ENCODE measurements around the gene GSTO2. TPM values are rescaled to one million over a fixed set of nuclear protein-coding genes. Genes with fewer than 3 reads are reported as not detected.

GSTO2 gene
- total RNA-seq, 1 donor from 2014 or later, result 8.5 TPM

GRCh38 chr10:104308439-104308903 is 39.5 kb downstream of the GSTO2 start:
- no peak for DNase-seq (ENCODE audit: low read depth)

DNA sequence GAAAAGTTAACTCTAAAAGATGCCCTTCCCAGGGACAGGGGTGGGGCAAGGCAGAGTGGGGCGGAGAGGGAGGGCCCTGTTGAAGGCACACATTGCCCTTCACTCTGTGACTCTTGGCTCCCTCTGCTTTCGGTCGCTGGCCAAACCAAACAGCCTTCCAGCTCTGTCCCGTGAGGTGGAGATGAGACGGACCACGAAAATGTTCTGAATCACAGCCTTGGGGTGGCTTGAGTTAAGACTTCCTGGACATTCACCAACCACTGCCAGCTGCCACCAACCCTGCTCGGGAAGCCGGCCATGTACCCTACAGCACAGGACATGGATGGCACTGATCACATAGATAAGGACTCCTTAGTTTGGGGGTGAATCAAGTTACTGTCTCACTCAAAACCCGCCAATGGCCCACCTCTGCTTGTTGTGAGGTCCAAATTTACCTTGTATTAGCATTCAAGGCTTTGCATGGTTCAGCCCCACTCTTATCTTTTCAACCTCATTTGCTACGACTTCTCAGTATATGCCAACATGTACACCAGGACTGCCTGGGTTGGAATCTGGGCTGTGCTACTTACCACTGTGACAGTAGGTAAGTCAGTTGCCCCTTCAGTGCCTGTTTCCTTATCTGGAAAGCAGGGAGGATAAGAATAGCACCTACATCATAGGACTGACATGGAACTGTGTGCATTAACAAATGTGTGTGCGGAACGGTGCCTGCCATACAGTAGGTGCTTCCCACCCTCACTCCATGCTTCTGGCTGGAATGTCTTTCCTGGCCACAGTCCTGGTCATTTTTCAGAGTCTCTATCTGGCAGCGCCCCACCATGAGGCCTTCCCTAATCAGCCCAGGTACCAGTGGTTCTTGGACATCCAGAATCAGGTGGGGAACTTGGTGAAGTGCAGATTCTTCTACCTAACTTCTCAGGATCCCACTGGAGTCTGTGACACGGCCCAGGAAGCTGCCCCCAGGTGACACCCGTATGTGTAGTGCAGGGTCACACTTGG is 41.3 kb downstream of the GSTO2 start:
- DNase-seq (ENCODE audit: low read depth), result peak; percentile 56

DNA sequence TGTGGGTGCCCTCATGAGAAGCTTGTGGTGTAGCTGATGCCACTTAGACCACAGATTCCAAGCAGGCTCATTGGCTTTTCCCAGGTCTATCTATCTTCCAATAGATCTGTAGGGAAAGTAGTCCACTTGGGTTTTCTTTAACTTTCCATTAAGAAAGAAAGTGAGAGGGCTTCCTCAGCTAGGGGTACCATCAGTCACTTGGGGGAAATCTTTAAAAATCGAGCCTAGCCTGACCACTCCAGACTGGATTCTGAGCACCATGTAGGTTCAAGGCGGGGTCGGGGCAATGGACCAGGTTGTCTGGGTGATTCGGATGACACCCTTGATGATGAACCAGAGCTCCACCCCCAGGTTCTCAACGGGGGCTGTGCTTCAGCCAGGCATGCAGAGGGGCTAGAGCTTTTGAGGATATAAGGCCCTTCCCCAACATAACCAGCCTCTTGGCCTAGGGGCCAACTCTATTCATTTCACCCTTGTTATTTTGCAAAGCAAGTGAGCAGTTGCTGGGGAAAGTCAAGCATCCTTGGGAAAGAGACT is 42.3 kb downstream of the GSTO2 start:
- no peak for DNase-seq (ENCODE audit: low read depth)

DNA sequence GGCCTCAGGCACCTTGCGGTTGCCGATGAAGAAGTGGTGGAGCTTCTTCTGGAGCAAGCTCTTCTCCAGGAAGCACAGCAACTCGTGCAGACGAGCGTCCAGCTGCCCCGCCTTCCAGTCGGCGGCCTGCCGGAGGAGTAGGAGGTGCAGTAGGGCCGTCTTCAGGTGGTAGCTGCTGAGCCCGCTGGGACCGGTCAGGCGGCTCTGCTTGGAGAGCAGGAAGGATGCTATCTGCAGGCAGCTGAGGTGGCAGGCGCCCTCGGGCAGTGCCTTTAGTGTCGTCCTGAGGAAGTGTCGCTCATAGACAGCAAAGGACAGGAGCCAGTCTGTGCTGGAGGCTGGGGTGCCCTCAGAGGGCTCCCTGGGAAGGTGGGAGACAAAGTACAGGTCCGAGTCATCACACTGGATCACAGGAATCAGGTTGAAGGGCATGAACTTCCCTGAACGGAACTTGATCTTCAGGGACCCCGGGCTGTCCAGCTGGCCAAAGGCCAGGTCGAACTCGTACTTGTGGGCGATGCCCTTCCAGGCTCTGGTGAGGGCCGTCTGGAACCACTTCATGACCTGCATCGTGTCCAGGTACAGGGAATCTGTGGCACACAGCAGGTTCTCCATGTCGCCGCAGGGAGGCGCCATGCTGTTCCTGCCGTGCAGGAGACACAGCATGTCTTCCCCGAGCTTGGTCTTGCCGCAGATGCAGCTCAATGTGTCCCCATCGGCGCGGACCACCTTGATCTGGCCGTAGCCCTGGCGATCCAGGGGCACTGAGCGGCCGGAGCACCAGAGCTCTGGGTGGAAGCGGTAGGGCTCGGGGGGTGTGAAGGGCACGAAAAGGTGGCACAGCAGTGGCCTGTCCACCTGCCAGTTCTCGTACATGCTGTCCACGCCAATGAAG is 45.9 kb downstream of the GSTO2 start:
- DNase-seq (ENCODE audit: low read depth), result no peak

- DNase-seq (ENCODE audit: low read depth), result no peak
Observed at GRCh38 chr10:104315486-104315921, 46.5 kb downstream of the GSTO2 start.

- DNase-seq (ENCODE audit: low read depth), result no peak
Observed at GRCh38 chr10:104316321-104317099, 47.5 kb downstream of the GSTO2 start.

DNA sequence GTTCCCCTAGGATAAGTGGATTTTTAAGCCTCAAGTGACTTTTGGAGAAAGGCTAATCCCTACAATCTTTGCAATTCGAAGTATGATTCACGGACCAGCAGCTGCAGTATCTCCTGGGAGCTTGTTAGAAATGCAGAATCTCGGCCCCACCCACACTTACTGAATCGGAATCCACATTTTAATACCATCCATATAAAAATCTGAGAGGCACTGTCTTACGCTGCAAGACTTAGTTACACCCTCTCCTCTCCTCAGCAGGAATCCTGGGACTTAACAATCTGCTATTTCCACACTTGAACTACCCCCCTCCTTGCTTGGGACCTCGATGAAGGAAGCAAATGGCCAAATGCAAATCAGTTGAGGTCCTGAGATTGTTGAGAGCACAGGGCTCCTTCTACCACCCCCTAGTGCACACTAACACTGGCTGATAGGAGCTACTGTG is 48.3 kb downstream of the GSTO2 start:
- no peak for DNase-seq (ENCODE audit: low read depth)

DNA sequence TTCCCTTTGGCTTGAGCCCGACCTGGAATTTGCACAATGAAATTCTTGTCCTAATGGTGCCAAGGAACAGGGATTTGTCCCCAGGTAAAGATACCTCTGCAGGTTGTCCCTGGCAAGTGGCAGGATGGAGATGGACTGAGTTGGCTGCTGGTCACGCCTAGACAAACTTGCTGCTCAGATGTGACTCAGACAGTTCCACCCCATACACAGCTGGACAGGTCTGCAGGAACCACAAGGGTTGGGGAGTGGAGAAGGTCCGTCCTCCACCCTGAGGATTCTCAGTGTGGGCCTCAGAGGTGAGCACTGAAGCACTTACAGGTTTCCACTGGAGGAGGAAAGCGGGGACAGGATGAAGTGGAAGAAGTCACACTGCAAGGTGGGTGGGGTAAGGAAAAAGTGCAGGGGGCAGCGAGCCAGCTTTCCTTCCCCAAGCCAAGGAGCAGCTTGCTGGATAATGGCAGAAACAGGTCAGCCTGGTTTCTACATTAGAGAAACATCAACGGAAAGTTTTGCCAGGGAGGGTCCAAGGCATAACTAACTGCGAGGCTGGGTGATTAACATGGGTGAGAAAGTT is 48.8 kb downstream of the GSTO2 start:
- DNase-seq (ENCODE audit: low read depth), result no peak

- no peak for DNase-seq (ENCODE audit: low read depth)
Observed at GRCh38 chr10:104318326-104318725, 49.3 kb downstream of the GSTO2 start.

DNA sequence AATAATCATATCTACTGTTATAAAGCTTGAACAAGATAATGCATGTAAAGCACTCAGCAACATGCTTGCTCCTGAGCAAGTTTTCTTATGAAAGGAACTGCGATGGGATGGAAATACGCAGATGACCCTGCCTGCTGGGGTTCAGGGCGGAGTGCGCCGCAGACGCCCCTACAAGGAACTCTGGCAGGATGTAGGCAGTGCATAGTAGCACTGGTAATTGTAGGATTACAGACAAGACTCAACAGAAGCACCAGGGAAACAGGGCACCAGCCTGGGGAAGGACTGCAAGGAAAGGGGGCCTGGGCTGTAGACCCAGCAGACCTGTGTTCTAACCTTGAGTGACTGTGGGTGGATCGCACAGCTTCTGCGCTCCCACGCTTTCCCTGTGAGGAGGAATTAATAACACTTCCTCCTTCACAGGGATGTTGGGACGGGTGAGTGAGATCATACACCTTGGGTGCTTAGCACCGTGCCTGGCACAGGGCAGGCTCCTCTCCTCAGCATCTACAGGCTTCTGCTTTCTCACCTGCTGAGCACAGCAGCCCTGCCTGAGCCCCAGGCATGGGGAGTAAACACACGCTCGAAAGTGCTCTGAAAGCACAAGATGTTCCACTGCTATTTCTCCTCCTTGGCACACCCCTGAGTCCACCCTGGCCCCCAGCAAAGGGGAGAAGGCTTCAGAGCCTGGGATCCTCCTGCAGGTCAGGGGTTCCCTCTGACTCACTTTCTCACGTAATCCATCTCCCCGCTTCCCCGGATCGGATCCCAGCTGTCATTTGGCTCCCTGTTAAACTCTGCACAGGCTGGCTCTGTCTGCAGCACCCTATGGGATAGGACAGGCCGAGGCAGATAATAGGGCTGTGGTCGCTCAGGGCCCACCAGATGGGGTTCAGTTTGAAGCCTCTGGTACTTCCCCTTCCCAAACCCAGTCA is 50.1 kb downstream of the GSTO2 start:
- no peak for DNase-seq (ENCODE audit: low read depth)

- no peak for DNase-seq (ENCODE audit: low read depth)
Observed at GRCh38 chr10:104321226-104321625, 52.2 kb downstream of the GSTO2 start.

DNA sequence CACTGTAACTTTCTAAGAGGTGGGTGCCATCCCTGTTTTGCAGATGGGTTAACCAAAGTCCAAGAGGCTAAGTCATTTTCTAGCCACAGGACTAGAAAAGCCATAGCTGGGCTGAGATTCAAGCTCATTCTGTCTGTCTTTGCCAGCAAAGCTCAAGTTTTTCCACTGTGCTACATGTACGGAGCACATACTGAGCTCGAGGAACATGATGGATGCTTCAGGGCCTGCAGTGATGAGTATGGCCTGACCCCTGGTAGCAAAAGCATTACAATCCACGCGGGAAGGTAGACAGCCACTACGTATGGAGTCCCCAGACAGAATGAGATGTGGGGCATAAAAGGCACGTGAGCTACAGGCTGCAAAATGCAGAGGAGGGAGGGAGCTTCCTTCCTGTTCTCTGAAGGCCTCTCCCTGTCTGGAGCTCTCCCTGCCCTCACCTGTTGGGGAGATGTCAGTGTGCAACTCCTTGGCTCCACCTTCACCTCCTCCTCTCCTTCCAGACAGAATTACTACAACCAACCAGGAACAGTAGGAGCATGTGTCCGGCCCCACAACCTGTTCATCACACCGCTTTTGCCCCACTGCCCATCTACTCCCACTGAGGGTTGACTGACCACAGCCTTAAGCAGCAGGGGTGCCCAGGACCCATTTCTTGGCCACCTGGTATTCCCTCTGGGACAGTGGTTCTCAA is 52.9 kb downstream of the GSTO2 start:
- no peak for DNase-seq (ENCODE audit: low read depth)

DNA sequence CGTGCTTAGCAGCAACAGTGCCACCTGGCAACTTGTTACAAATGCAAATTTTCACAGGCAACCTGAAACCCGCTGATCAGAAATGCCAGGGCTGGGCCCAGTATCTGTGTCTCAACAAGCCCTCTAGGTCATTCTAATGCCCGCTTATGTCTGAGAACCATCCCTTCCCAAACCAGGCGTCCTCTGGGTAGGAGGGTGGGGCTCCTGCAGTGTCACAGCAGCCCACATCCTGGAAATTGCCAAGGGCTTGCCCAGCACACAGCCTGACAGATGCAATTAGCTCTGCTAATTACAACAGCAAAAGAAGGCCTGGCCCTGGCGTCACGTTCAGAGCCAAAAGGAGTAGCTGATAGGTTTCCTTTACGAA is 53.4 kb downstream of the GSTO2 start:
- no peak for DNase-seq (ENCODE audit: low read depth)

DNA sequence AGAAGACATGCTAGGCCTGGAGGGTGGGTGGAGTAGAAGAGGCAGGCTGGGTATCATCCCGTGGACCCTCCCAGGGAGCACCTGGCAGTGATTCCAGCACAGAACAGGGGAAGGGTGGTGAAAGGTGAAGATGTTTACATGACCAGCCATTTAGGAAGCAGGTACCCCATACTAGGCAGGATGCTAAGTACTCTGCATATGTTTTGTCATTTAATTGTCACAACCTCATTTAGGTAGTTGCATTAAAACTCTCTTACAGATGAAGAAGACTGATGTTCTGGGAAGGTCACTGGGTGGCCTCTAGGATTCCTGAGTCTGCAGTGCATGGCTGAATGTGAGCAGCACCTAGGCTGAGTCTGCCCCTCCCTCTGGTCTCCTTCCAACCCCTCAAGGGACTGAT is 54.1 kb downstream of the GSTO2 start:
- DNase-seq (ENCODE audit: low read depth), result no peak

DNA sequence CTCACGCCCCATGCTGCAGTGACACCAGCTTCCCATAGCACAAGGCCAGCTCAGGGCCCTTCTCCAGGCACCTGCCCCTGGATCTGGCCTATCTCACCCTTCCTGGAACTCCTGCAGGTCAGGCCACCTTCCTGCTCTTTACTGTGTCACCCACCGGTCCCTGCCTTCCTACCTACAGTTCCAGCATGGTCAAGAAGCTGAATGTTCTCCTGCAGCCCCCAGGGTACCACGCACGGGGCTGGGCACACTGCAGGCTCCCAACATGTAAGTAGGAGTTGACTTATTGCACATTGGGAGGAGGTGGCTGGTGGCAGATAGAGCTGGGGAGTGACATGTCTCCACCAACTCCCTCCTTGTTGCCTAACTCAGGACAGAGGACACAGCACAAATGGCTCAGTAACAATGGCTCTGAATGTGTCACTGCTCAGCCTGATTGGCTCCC is 54.8 kb downstream of the GSTO2 start:
- DNase-seq (ENCODE audit: low read depth), result no peak

- DNase-seq (ENCODE audit: low read depth), result no peak
Observed at GRCh38 chr10:104324221-104324686, 55.3 kb downstream of the GSTO2 start.

- no peak for DNase-seq (ENCODE audit: low read depth)
Observed at GRCh38 chr10:104324931-104325330, 55.9 kb downstream of the GSTO2 start.

DNA sequence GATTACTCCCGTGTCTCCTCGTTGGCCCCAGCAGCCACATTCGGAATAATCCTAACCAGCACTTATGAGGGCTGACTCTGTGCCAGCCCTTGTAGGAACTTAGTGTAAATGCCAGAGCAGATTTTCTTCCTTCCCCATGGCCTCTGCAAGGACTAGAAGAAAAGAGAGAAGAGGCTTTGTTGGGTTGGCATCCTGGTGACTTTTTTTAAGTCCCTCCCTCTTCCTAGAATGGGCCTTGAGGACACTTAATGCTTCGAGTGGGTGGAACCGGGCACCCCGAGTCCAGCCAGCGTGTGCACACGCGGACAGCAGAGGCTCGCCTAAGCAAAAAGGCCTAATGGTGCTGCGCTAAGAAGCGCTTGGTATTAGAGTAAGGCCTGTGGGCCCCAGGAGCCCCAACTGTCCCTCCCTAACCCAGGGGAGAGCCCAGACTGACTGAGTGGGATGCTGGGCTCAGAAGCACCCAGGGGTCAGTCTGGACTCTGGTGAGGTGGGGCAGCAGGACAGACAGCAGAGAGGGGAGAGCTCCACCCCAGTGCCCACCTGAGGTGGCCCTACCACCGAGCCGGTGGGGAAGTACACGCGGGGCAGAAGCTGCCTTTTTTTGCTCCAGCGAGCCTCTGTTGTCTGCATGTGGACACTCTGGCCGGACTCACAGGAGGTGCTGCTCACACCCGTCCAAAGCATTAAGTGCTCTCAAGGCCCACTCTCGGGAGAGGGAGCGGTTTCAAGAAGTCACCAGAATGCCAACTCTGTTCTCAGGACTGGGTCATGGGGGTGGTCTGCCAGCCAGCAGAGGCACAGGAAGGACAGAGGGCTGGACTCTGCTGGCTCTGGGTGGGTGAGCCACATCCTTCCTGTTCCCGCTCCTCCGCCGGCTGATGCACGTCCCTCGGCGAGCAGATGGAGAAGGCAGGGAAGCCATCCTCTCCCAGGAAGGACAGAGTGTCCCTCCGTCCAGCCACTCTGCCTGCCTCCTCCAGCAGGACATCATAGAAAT is 56.8 kb downstream of the GSTO2 start:
- no peak for DNase-seq (ENCODE audit: low read depth)
